ENCODE results near the gene CST9. TPM values are rescaled to one million over a fixed set of nuclear protein-coding genes. Genes with fewer than 3 reads are reported as not detected.

Gene CST9
- total RNA-seq, 1 experiment from 2014 or later: not detected

GRCh38 chr20:23602241-23602640 lies 3.5 kb downstream of the CST9 start:
- Mint-ChIP-seq H3K27me3 (ENCODE audit: low read depth) (peaks cover 14% of the 10 kb centered on the region), H3K27ac (no peak overlapping the region), H3K4me1 (peaks cover 3 to 23% of the 10 kb centered on the region in 2 experiments; a peak in 3 of 4 replicates), H3K36me3 (ENCODE audit: insufficient read depth in 1 of 3, low read depth in 3 of 3) (no peaks in the 10 kb centered on the region), H3K9me3 (no peaks in the 10 kb centered on the region), H3K4me3 (no peak overlapping the region)
- no peak overlapping the region for H3K23ac ChIP-seq (ENCODE audit: insufficient read length, low read depth, low read length)
- H3K23me2 ChIP-seq (ENCODE audit: insufficient read length, low read depth, low read length, poor library complexity, severe bottlenecking): no peaks in the 10 kb centered on the region
- H4K20me1 ChIP-seq (ENCODE audit: control insufficient read depth, insufficient read depth, insufficient read length): no peaks in the 10 kb centered on the region
- no peak overlapping the region for H3K14ac ChIP-seq (ENCODE audit: insufficient read depth, low read length)
- H3K18ac ChIP-seq (ENCODE audit: insufficient read length, low read depth, low read length): no peak overlapping the region
- no peak overlapping the region for H4K91ac ChIP-seq (ENCODE audit: insufficient read length, low read depth, low read length)
- no peaks in the 10 kb centered on the region for H3K79me2 ChIP-seq (ENCODE audit: insufficient read depth, low read length)
- no peak overlapping the region for H3K27ac ChIP-seq (ENCODE audit: insufficient read length, low read depth, low read length)
- H3K9ac ChIP-seq (ENCODE audit: extremely low read depth, insufficient read length, low read length): no peak overlapping the region
- no peak overlapping the region for H3K56ac ChIP-seq (ENCODE audit: insufficient read length, low read depth, low read length)
- H4K8ac ChIP-seq (replicated peaks; ENCODE audit: insufficient read length, low read depth, low read length): no peak overlapping the region
- no peak overlapping the region for H2AFZ ChIP-seq (ENCODE audit: low read length)
- H3K9me3 ChIP-seq (ENCODE audit: control insufficient read depth, low read depth, low read length): no peaks in the 10 kb centered on the region
- no peak for DNase-seq
- WGBS (ENCODE audit: extremely low coverage, insufficient read length, low lambda C conversion rate): no CpG with 5 or more reads among the region's 2 CpGs
- no peak overlapping the region for H4K5ac ChIP-seq (ENCODE audit: insufficient read length, low read depth, low read length)
- no peak overlapping the region for H2BK15ac ChIP-seq (ENCODE audit: low read depth, low read length)
- no peaks in the 10 kb centered on the region for H3K79me1 ChIP-seq (ENCODE audit: insufficient read depth, low read depth, low read length, poor library complexity, severe bottlenecking)
- TF ChIP-seq, protein P1, sequence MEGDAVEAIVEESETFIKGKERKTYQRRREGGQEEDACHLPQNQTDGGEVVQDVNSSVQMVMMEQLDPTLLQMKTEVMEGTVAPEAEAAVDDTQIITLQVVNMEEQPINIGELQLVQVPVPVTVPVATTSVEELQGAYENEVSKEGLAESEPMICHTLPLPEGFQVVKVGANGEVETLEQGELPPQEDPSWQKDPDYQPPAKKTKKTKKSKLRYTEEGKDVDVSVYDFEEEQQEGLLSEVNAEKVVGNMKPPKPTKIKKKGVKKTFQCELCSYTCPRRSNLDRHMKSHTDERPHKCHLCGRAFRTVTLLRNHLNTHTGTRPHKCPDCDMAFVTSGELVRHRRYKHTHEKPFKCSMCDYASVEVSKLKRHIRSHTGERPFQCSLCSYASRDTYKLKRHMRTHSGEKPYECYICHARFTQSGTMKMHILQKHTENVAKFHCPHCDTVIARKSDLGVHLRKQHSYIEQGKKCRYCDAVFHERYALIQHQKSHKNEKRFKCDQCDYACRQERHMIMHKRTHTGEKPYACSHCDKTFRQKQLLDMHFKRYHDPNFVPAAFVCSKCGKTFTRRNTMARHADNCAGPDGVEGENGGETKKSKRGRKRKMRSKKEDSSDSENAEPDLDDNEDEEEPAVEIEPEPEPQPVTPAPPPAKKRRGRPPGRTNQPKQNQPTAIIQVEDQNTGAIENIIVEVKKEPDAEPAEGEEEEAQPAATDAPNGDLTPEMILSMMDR (conservative IDR thresholded peaks at IDR 0.05): no peak
- H3K4me2 ChIP-seq (ENCODE audit: insufficient read depth, insufficient read length, low read length): no peak overlapping the region
- no peak overlapping the region for H2BK5ac ChIP-seq (ENCODE audit: insufficient read length, low read length)
- no peak overlapping the region for H2BK20ac ChIP-seq (ENCODE audit: low read depth, low read length, poor library complexity, severe bottlenecking)
- H2BK12ac ChIP-seq (ENCODE audit: insufficient read length, low read depth, low read length): no peak overlapping the region
- no peaks in the 10 kb centered on the region for H3K27me3 ChIP-seq (ENCODE audit: insufficient read depth, low read length)
- H2AK5ac ChIP-seq (ENCODE audit: insufficient read length, low read length): no peak overlapping the region
- no peak overlapping the region for H3K4ac ChIP-seq (ENCODE audit: low read depth, low read length)
- no peak overlapping the region for H3T11ph ChIP-seq (ENCODE audit: low read length)
- no peaks in the 10 kb centered on the region for H3K4me1 ChIP-seq (ENCODE audit: insufficient read depth, low read length)
- H2BK120ac ChIP-seq (ENCODE audit: low read depth, low read length, poor library complexity, severe bottlenecking): no peak overlapping the region
